Esophagus squamous epithelium (tissue), 4 donors: ENCODE measurements around the gene SNTN.

Source experiments
- CTCF ChIP-seq, 6 experiments: fragments of 450-650 bp in 4 of 6; fragments of 200-600 bp in 2 of 6; sonication (generic) in 2 of 6; IDR thresholded peaks; one replicate each; pipeline ENCODE4 v1.5.1; 2016 to 2019; ENCODE audit warnings: antibody characterized with exemption in 6 of 6, mild to moderate bottlenecking in 4 of 6, moderate library complexity in 4 of 6
- POLR2A ChIP-seq, 4 donors: fragments of 450-650 bp; IDR thresholded peaks; one replicate each; pipeline ENCODE4 v1.6.1; 2017; ENCODE audit warnings: antibody characterized with exemption in 4 of 4, mild to moderate bottlenecking in 4 of 4, moderate library complexity in 3 of 4

GRCh38 chr3:63706321-63707085 is 54.0 kb downstream of the SNTN start:
- TF ChIP-seq CTCF (IDR thresholded peaks at IDR 0.05) = no peak
- no peak for TF ChIP-seq POLR2A (IDR thresholded peaks at IDR 0.05)
